Psoas muscle (tissue), 8 donors: ENCODE data around the gene DNMT3A. TPM values are rescaled to one million over a fixed set of nuclear protein-coding genes. Genes with fewer than 3 reads are reported as not detected.

Source experiments
- ATAC-seq, 4 donors: fragments of 200-7000 bp; cut with Tn5 transposase; one replicate each; pipeline ENCODE4 v1.9.1; 2020; ENCODE audit warnings: moderate library complexity in 3 of 4, mild to moderate bottlenecking in 2 of 4
- DNase-seq, 2 donors: peaks; one replicate each; pipeline ENCODE4 v3.0.0-alpha.2; 2020
- H3K27ac ChIP-seq: fragments of 200-600 bp; one replicate; pipeline ENCODE4 v1.8.0; 2022
- H3K27me3 ChIP-seq, 3 donors: fragments of 200-600 bp in 1 of 3; one replicate each; pipeline versions ENCODE4 v1.6.1 to v1.8.0; 2013 to 2022; ENCODE audit warnings: low read length in 2 of 3, mild to moderate bottlenecking in 2 of 3, moderate library complexity in 1 of 3; ENCODE audit not compliant: insufficient read depth in 3 of 3
- H3K36me3 ChIP-seq, 2 donors: fragments of 200-600 bp in 1 of 2; one replicate each; pipeline versions ENCODE4 v1.6.1 to v1.8.0; 2013 to 2022; ENCODE audit warnings: low read depth in 1 of 2, mild to moderate bottlenecking in 1 of 2, moderate library complexity in 1 of 2; ENCODE audit not compliant: insufficient read depth in 1 of 2
- H3K4me1 ChIP-seq: fragments of 200-600 bp; one replicate; pipeline ENCODE4 v1.8.0; 2022
- H3K4me3 ChIP-seq: fragments of 200-600 bp; one replicate; pipeline ENCODE4 v1.8.0; 2022; ENCODE audit warnings: mild to moderate bottlenecking
- H3K9me3 ChIP-seq: fragments of 200-600 bp; one replicate; pipeline ENCODE4 v1.8.0; 2022
- CTCF ChIP-seq: fragments of 200-600 bp; IDR thresholded peaks from one replicate; pipeline ENCODE4 v1.8.0; 2022; ENCODE audit warnings: antibody characterized with exemption
- WGBS, 3 donors: extraction: QIAGEN DNeasy Blood & Tissue Kit; methylation state at CpG; one replicate each; pipeline versions ENCODE4 v1.1.6 to v1.1.7; 2013; 5-methylcytosine and 5-hydroxymethylcytosine counted together
- intact Hi-C, 2 donors: fragments of 100-400 bp; cut with DNase I; formaldehyde crosslinking; loops; one replicate each; pipeline versions ENCODE4 v1.11.0 to v1.14.2; 2022
- long read RNA-seq, 2 donors: library from polyadenylated mRNA; unstranded; transcript quantifications; one replicate each; pipeline ENCODE4 v2.0.0, GENCODE V29; 2021
- polyA plus RNA-seq, 3 donors: library from polyadenylated mRNA; stranded (reverse); fragments of 200-250 nt; gene quantifications; one replicate each; pipeline ENCODE4 v1.2.3, GENCODE V29; 2013
- total RNA-seq, 4 donors: library from RNA; stranded (reverse); fragmentation: NEBNext Ultra II Directional in 2 of 4; extraction: Animal tissue kit (Norgen Biotek cat#: 25700) in 2 of 4; gene quantifications; one replicate each; pipeline versions ENCODE4 v1.2.1 to v1.2.4, GENCODE V29; 2021 to 2023
- donor health status: healthy with polysubstance abuse.
- donor health status: DM: no; HTN: no; CAD: no; lungs with moderate emphysema.
- donor health status: Bipolar disorder and iron deficiency.
- donor health status: healthy.
- donor health status: DM: yes; HTN: yes; CAD: no.
- donor health status: DM: no; HTN: no; CAD: no.
- donor health status: DM: no; HTN: no; CAD: no.
- donor health status: DM: yes; HTN: yes; CAD: no.

Gene DNMT3A
- total RNA-seq (10 to 100 TPM; 20.6 to 26.2 (median 21.7) TPM), polyA plus RNA-seq (1 to 10 TPM; 7.1 to 9.9 (median 8.4) TPM)
- long read RNA-seq, donor 1, full-length matches to known transcripts, result 10 of 23 reads
- long read RNA-seq, donor 1, partial matches to known transcripts, result 4 of 23 reads
- long read RNA-seq, donor 1, other reads (novel, unspliced or antisense), result 9 of 23 reads
- long read RNA-seq, donor 2, full-length matches to known transcripts, result 13 of 41 reads
- long read RNA-seq, donor 2, partial matches to known transcripts, result 12 of 41 reads
- long read RNA-seq, donor 2, other reads (novel, unspliced or antisense), result 16 of 41 reads

GRCh38 chr2:25341753-25342371 lies at the start of gene DNMT3A:
Gene DNMT3A, minus strand, starts transcription at chr2:25341925. Its CDS starts 27,941 bp downstream, at chr2:25313984.
- Histone ChIP-seq H3K4me1 (peaks cover 34% of the 10 kb centered on the region), H3K36me3 (no peaks in the 10 kb centered on the region), H3K27me3 (no peaks in the 10 kb centered on the region), H3K9me3 (no peaks in the 10 kb centered on the region), H3K4me3 (peak within 1 kb of the TSS; percentile 80), H3K27ac (peak within 1 kb of the TSS; percentile 82)
- 1% methylated on average over 25 to 99 of the region's 100 CpGs for WGBS, 3 donors
- TF ChIP-seq CTCF, result no peak
- intact Hi-C loops, result loop anchor here (2.0 to 10.0 kb wide), 3 partner anchors 35 to 183 kb away; no protein-coding TSS in a partner anchor
- peak; percentile 15 to 29 (median 20) for ATAC-seq
- DNase-seq, result peak; percentile 73 to 86

- TF ChIP-seq CTCF, result no peak
- 95 to 96% (median 96%) methylated on average over 9 of the region's 9 CpGs for WGBS, 3 donors
- Histone ChIP-seq H3K4me1 (no peaks in the 10 kb centered on the region), H3K36me3 (no peaks in the 10 kb centered on the region), H3K9me3 (no peaks in the 10 kb centered on the region), H3K27me3 (no peaks in the 10 kb centered on the region), H3K27ac (no peak overlapping the region), H3K4me3 (no peak overlapping the region)
- intact Hi-C loops, result no loop called here
- DNase-seq, result no peak
- ATAC-seq, result no peak
Observed at GRCh38 chr2:25389161-25389560, 47.4 kb upstream of the DNMT3A start.

GRCh38 chr2:25388491-25388890 lies 46.8 kb upstream of the DNMT3A start:
- Histone ChIP-seq H3K4me1 (no peaks in the 10 kb centered on the region), H3K9me3 (no peaks in the 10 kb centered on the region), H3K27ac (no peak overlapping the region), H3K4me3 (no peak overlapping the region), H3K27me3 (no peaks in the 10 kb centered on the region), H3K36me3 (no peaks in the 10 kb centered on the region)
- TF ChIP-seq CTCF, result no peak
- ATAC-seq, result no peak
- no peak for DNase-seq
- WGBS, 3 donors, result 91 to 92% (median 92%) methylated on average over 6 of the region's 6 CpGs
- intact Hi-C loops, result no loop called here

GRCh38 chr2:25387876-25388449 lies 46.2 kb upstream of the DNMT3A start:
- Histone ChIP-seq H3K36me3 (no peaks in the 10 kb centered on the region), H3K9me3 (no peaks in the 10 kb centered on the region), H3K27me3 (no peaks in the 10 kb centered on the region), H3K4me3 (no peak overlapping the region), H3K4me1 (no peaks in the 10 kb centered on the region), H3K27ac (no peak overlapping the region)
- TF ChIP-seq CTCF, result no peak
- DNase-seq (no peak), ATAC-seq (no peak)
- WGBS, 3 donors, result 89 to 93% (median 91%) methylated on average over 17 of the region's 17 CpGs
- intact Hi-C loops, result no loop called here
